Measurements from ENCODE around the gene ZBTB5.
"Not testable (repeated sequence)": the region's sequence is repeated elsewhere in the genome, so short reads cannot be mapped to it uniquely, and the experiment has no call there.

Gene ZBTB5

DNA sequence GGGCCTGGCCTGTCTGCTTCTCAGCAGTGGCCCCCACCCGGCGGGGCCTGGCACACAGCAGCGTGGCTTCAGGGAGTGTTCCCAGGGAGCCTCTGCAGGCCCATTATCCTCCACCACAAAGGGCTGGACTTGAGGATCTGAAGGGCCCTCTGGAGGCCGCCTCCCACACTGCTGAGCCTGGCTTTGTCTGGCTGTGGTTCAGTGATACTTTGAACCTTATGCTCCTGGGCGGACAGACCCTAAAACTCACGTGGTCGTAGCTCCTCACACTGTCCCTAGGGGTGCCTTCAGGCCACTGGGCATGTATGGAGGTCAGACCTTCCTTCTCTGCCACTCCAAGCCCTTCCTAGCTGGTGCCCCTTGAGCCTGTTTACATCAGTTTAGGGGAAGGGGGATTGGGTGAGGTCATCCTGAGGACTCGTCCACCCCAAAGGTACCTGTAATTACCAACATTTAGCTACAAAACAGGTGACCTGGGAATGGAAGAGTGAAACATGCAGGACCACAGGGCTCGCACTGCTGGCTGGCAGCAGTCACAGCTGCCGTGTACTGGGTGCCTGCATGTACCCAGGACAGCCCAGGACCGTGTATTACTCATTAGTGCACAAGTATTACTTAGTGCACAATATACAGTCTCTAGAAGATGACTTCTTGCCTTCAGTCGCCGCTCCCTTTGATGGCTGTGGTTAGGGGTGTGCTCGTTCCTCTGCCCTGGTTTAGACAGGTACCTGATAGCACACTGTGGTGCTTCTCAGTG lies 34.2 kb downstream of the ZBTB5 start:
- no peaks in the 10 kb centered on the region for H3K27me3 ChIP-seq (ENCODE audit: low read depth, low read length)
- H3K4me1 ChIP-seq (ENCODE audit: control insufficient read depth in 1 of 2, insufficient read depth in 2 of 2, low read length in 2 of 2): peaks cover 0 to 13% of the 10 kb centered on the region in 2 donors
- H3K4me3 ChIP-seq (ENCODE audit: low read depth in 1 of 2, low read length in 2 of 2): no peak overlapping the region
- H3K36me3 ChIP-seq (ENCODE audit: control insufficient read depth in 1 of 2, insufficient read depth in 2 of 2, low read length in 2 of 2): peaks cover 31 to 76% of the 10 kb centered on the region in 2 donors
- no peaks in the 10 kb centered on the region for H3K9me3 ChIP-seq (ENCODE audit: control insufficient read depth in 1 of 2, low read length in 2 of 2)
- no peak overlapping the region for H3K27ac ChIP-seq (ENCODE audit: low read length)

- no peak overlapping the region for H3K4me3 ChIP-seq (ENCODE audit: low read depth in 1 of 2, low read length in 2 of 2)
- no peak overlapping the region for H3K27ac ChIP-seq (ENCODE audit: low read length)
- peaks cover 0 to 19% of the 10 kb centered on the region in 2 donors for H3K4me1 ChIP-seq (ENCODE audit: control insufficient read depth in 1 of 2, insufficient read depth in 2 of 2, low read length in 2 of 2)
- H3K9me3 ChIP-seq (ENCODE audit: control insufficient read depth in 1 of 2, low read length in 2 of 2): no peaks in the 10 kb centered on the region
- no peaks in the 10 kb centered on the region for H3K27me3 ChIP-seq (ENCODE audit: low read depth, low read length)
- H3K36me3 ChIP-seq (ENCODE audit: control insufficient read depth in 1 of 2, insufficient read depth in 2 of 2, low read length in 2 of 2): peaks cover 30 to 68% of the 10 kb centered on the region in 2 donors
These were observed 35.6 kb downstream of the ZBTB5 start for GRCh38 chr9:37429441-37430285.

DNA sequence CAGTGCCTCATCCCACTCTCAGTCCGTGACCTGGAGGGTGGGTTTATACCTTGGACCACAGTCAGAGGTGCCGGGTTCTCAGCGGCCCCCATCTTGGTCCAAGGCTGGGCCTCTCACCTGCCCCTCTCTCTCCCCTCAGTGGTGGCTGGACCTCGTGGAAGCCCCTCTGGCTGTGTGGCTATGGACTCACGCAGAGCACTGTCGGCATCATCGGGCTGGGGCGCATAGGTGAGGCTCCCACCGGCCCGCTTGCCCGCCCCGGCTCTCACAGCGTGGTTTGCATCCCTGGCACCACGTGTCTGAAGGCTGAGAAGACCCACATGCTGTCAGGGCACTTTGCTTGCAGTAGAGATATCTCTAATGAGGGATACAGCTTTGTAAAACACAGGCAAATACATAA lies 36.9 kb downstream of the ZBTB5 start:
- H3K27ac ChIP-seq (ENCODE audit: low read length): no peak overlapping the region
- peaks cover 8 to 21% of the 10 kb centered on the region in 2 donors for H3K4me1 ChIP-seq (ENCODE audit: control insufficient read depth in 1 of 2, insufficient read depth in 2 of 2, low read length in 2 of 2)
- no peaks in the 10 kb centered on the region for H3K9me3 ChIP-seq (ENCODE audit: control insufficient read depth in 1 of 2, low read length in 2 of 2)
- H3K36me3 ChIP-seq (ENCODE audit: control insufficient read depth in 1 of 2, insufficient read depth in 2 of 2, low read length in 2 of 2): peaks cover 30 to 56% of the 10 kb centered on the region in 2 donors
- no peaks in the 10 kb centered on the region for H3K27me3 ChIP-seq (ENCODE audit: low read depth, low read length)
- no peak overlapping the region for H3K4me3 ChIP-seq (ENCODE audit: low read depth in 1 of 2, low read length in 2 of 2)

- peaks cover 30 to 52% of the 10 kb centered on the region in 2 donors for H3K36me3 ChIP-seq (ENCODE audit: control insufficient read depth in 1 of 2, insufficient read depth in 2 of 2, low read length in 2 of 2)
- H3K4me3 ChIP-seq (ENCODE audit: low read depth in 1 of 2, low read length in 2 of 2): no peak overlapping the region
- no peak overlapping the region for H3K27ac ChIP-seq (ENCODE audit: low read length)
- peaks cover 8 to 24% of the 10 kb centered on the region in 2 donors for H3K4me1 ChIP-seq (ENCODE audit: control insufficient read depth in 1 of 2, insufficient read depth in 2 of 2, low read length in 2 of 2)
- no peaks in the 10 kb centered on the region for H3K9me3 ChIP-seq (ENCODE audit: control insufficient read depth in 1 of 2, low read length in 2 of 2)
- H3K27me3 ChIP-seq (ENCODE audit: low read depth, low read length): no peaks in the 10 kb centered on the region
These were observed 38.4 kb downstream of the ZBTB5 start for GRCh38 chr9:37426846-37427245.

- H3K27me3 ChIP-seq (ENCODE audit: low read depth, low read length); H3K4me3 ChIP-seq (ENCODE audit: low read depth in 1 of 2, low read length in 2 of 2); H3K9me3 ChIP-seq (ENCODE audit: control insufficient read depth in 1 of 2, low read length in 2 of 2); H3K27ac ChIP-seq (ENCODE audit: low read length): not testable (repeated sequence)
- Histone ChIP-seq H3K4me1 (ENCODE audit: control insufficient read depth in 1 of 2, insufficient read depth in 2 of 2, low read length in 2 of 2) (peaks cover 8 to 27% of the 10 kb centered on the region in 2 donors), H3K36me3 (ENCODE audit: control insufficient read depth in 1 of 2, insufficient read depth in 2 of 2, low read length in 2 of 2) (peaks cover 30 to 49% of the 10 kb centered on the region in 2 donors)
These were observed 38.8 kb downstream of the ZBTB5 start for GRCh38 chr9:37426431-37426830.

DNA sequence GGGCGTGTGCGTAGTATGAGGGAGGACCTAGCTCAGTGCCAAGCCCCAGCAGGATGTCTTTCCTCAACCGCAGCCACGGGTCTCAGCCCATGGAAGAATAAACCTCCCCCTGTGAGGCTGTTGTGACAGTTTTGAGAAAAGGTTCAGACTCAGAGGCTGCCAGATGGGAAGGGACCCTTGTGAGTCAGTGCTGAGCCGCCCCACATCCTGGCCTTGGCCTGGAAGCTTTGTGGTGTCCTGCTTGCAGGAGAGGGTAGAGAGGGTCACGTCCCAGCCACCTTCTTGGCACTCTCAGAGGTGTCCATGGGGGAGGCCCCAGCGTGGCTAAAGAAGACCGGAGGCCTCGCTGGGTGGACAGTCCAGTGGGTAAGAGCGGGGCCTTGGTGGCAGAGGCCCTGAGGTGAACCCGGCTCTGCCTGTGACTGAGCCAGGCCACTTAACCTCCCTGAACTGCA lies 39.9 kb downstream of the ZBTB5 start:
- no peak overlapping the region for H3K27ac ChIP-seq (ENCODE audit: low read length)
- H3K4me3 ChIP-seq (ENCODE audit: low read depth in 1 of 2, low read length in 2 of 2): no peak overlapping the region
- H3K4me1 ChIP-seq (ENCODE audit: control insufficient read depth in 1 of 2, insufficient read depth in 2 of 2, low read length in 2 of 2): peaks cover 8 to 27% of the 10 kb centered on the region in 2 donors
- peaks cover 30 to 41% of the 10 kb centered on the region in 2 donors for H3K36me3 ChIP-seq (ENCODE audit: control insufficient read depth in 1 of 2, insufficient read depth in 2 of 2, low read length in 2 of 2)
- no peaks in the 10 kb centered on the region for H3K9me3 ChIP-seq (ENCODE audit: control insufficient read depth in 1 of 2, low read length in 2 of 2)
- no peaks in the 10 kb centered on the region for H3K27me3 ChIP-seq (ENCODE audit: low read depth, low read length)

GRCh38 chr9:37424686-37425297 lies 40.5 kb downstream of the ZBTB5 start:
- Histone ChIP-seq H3K27ac (ENCODE audit: low read length) (no peak overlapping the region), H3K36me3 (ENCODE audit: control insufficient read depth in 1 of 2, insufficient read depth in 2 of 2, low read length in 2 of 2) (peaks cover 30 to 36% of the 10 kb centered on the region in 2 donors), H3K4me3 (ENCODE audit: low read depth in 1 of 2, low read length in 2 of 2) (peak overlapping the region in 1 of 2 donors; percentile 73), H3K27me3 (ENCODE audit: low read depth, low read length) (no peaks in the 10 kb centered on the region), H3K9me3 (ENCODE audit: control insufficient read depth in 1 of 2, low read length in 2 of 2) (no peaks in the 10 kb centered on the region), H3K4me1 (ENCODE audit: control insufficient read depth in 1 of 2, insufficient read depth in 2 of 2, low read length in 2 of 2) (peaks cover 8 to 27% of the 10 kb centered on the region in 2 donors)

- Histone ChIP-seq H3K27ac (ENCODE audit: low read length) (no peak overlapping the region), H3K36me3 (ENCODE audit: control insufficient read depth in 1 of 2, insufficient read depth in 2 of 2, low read length in 2 of 2) (peaks cover 26 to 32% of the 10 kb centered on the region in 2 donors), H3K27me3 (ENCODE audit: low read depth, low read length) (no peaks in the 10 kb centered on the region), H3K4me3 (ENCODE audit: low read depth in 1 of 2, low read length in 2 of 2) (peak overlapping the region; percentile 73 to 74), H3K4me1 (ENCODE audit: control insufficient read depth in 1 of 2, insufficient read depth in 2 of 2, low read length in 2 of 2) (peaks cover 8 to 27% of the 10 kb centered on the region in 2 donors), H3K9me3 (ENCODE audit: control insufficient read depth in 1 of 2, low read length in 2 of 2) (no peaks in the 10 kb centered on the region)
These were observed 41.0 kb downstream of the ZBTB5 start for GRCh38 chr9:37424204-37424685.

GRCh38 chr9:37423508-37423907 lies 41.7 kb downstream of the ZBTB5 start:
- H3K36me3 ChIP-seq (ENCODE audit: control insufficient read depth in 1 of 2, insufficient read depth in 2 of 2, low read length in 2 of 2): peaks cover 18 to 24% of the 10 kb centered on the region in 2 donors
- H3K4me1 ChIP-seq (ENCODE audit: control insufficient read depth in 1 of 2, insufficient read depth in 2 of 2, low read length in 2 of 2): peaks cover 8 to 27% of the 10 kb centered on the region in 2 donors
- no peaks in the 10 kb centered on the region for H3K27me3 ChIP-seq (ENCODE audit: low read depth, low read length)
- no peaks in the 10 kb centered on the region for H3K9me3 ChIP-seq (ENCODE audit: control insufficient read depth in 1 of 2, low read length in 2 of 2)
- no peak overlapping the region for H3K27ac ChIP-seq (ENCODE audit: low read length)
- peak overlapping the region; percentile 73 to 74 for H3K4me3 ChIP-seq (ENCODE audit: low read depth in 1 of 2, low read length in 2 of 2)

DNA sequence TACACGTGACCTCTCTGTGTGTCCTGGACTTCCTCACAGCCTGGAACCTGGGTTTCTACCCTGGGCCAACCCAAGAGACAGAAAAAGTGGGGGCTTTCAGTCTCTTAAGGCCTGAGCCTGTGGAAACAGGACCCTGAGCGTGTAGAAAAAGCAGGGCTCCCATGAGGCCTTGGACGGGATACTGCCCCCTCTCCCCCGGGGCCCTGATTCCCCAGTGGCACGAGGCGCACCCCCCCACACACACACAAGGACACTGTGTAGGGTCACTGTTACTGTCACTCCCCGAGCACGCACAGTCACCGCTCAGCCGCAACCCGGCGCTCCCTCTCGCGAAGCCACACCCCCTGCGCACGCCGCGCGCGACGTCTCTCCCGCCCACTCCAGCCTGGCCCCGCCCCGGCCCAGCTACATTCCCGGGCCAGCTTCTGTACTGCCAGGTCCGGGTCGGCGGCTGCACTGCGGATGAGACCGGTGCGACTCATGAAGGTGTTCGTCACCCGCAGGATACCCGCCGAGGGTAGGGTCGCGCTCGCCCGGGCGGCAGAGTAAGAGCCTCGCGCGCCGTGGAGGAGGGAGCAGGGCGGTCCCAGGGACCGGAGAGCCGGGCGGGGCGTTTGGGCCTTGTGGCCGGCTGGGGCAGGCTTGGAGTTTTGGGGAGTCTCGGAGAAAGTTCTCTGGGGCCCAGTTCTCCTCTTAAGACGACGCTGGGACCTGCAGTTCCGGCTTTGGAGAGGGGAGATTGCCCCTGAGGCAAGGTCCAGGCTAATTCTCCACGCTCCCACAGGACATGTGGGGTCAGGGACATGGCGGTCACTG lies 42.8 kb downstream of the ZBTB5 start, which contains the start of gene GRHPR:
GRHPR (plus strand) TSS at position 408 of the 816 bp plus-strand sequence; CDS start at position 463, 55 bp downstream.
- Histone ChIP-seq H3K9me3 (ENCODE audit: control insufficient read depth in 1 of 2, low read length in 2 of 2) (no peaks in the 10 kb centered on the region), H3K4me3 (ENCODE audit: low read depth in 1 of 2, low read length in 2 of 2) (peak within 1 kb of the TSS; percentile 73 to 74), H3K4me1 (ENCODE audit: control insufficient read depth in 1 of 2, insufficient read depth in 2 of 2, low read length in 2 of 2) (peaks cover 8 to 27% of the 10 kb centered on the region in 2 donors), H3K27ac (ENCODE audit: low read length) (peak within 1 kb of the TSS; percentile 79), H3K36me3 (ENCODE audit: control insufficient read depth in 1 of 2, insufficient read depth in 2 of 2, low read length in 2 of 2) (peaks cover 12 to 14% of the 10 kb centered on the region in 2 donors), H3K27me3 (ENCODE audit: low read depth, low read length) (no peaks in the 10 kb centered on the region)

Measured in muscle layer of duodenum (tissue), 2 donors.